PC-9 (cell line): Measurements from ENCODE around the gene PGS1.

Source experiments
- EZH2 ChIP-seq: fragments of 200-600 bp; sonication (generic); IDR thresholded peaks from 2 replicates; pipeline ENCODE4 v1.8.0; 2017; ENCODE audit warnings: antibody characterized with exemption, low read depth
- TF ChIP-seq, protein P1 (sequence below): fragments of 200-600 bp; sonication (generic); conservative IDR thresholded peaks from 2 replicates; pipeline ENCODE4 v1.6.1; 2017; ENCODE audit warnings: mixed run types, antibody characterized with exemption, mild to moderate bottlenecking, moderate library complexity

DNA sequence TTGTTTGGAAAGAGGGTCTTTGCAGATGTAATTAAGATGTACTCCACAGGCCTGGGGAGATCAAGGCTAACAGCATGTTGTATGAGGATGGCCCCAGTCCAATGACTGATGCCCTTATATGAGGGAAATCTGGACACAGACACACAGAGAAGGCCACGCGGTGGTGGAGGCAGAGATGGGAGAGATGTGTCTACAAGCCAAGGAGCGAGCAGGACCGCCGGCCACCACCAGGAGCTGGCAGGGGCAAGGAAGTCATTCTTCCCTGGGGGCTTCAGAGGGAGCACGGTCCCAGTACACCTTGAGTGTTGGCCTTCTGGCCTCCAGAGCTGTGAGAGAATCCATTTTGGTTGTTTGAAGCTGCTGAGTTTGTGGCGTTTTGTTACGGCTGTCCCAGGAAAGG, 33.3 kb upstream of the PGS1 start:
- TF ChIP-seq, protein P1, sequence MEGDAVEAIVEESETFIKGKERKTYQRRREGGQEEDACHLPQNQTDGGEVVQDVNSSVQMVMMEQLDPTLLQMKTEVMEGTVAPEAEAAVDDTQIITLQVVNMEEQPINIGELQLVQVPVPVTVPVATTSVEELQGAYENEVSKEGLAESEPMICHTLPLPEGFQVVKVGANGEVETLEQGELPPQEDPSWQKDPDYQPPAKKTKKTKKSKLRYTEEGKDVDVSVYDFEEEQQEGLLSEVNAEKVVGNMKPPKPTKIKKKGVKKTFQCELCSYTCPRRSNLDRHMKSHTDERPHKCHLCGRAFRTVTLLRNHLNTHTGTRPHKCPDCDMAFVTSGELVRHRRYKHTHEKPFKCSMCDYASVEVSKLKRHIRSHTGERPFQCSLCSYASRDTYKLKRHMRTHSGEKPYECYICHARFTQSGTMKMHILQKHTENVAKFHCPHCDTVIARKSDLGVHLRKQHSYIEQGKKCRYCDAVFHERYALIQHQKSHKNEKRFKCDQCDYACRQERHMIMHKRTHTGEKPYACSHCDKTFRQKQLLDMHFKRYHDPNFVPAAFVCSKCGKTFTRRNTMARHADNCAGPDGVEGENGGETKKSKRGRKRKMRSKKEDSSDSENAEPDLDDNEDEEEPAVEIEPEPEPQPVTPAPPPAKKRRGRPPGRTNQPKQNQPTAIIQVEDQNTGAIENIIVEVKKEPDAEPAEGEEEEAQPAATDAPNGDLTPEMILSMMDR: no peak
- no peak for TF ChIP-seq EZH2
